Esophagus squamous epithelium (tissue), 4 donors: Measurements from ENCODE around the gene ZNF70.

Experiments
- POLR2A ChIP-seq, 4 donors: fragments of 450-650 bp; IDR thresholded peaks; one replicate each; pipeline ENCODE4 v1.6.1; 2017; ENCODE audit warnings: antibody characterized with exemption in 4 of 4, mild to moderate bottlenecking in 4 of 4, moderate library complexity in 3 of 4
- TF ChIP-seq, protein P1 (sequence below), 6 experiments: fragments of 450-650 bp in 4 of 6; fragments of 200-600 bp in 2 of 6; sonication (generic) in 2 of 6; IDR thresholded peaks; one replicate each; pipeline ENCODE4 v1.5.1; 2016 to 2019; ENCODE audit warnings: antibody characterized with exemption in 6 of 6, mild to moderate bottlenecking in 4 of 6, moderate library complexity in 4 of 6

GRCh38 chr22:23782703-23783102 is 31.8 kb upstream of the ZNF70 start:
- TF ChIP-seq, protein P1, sequence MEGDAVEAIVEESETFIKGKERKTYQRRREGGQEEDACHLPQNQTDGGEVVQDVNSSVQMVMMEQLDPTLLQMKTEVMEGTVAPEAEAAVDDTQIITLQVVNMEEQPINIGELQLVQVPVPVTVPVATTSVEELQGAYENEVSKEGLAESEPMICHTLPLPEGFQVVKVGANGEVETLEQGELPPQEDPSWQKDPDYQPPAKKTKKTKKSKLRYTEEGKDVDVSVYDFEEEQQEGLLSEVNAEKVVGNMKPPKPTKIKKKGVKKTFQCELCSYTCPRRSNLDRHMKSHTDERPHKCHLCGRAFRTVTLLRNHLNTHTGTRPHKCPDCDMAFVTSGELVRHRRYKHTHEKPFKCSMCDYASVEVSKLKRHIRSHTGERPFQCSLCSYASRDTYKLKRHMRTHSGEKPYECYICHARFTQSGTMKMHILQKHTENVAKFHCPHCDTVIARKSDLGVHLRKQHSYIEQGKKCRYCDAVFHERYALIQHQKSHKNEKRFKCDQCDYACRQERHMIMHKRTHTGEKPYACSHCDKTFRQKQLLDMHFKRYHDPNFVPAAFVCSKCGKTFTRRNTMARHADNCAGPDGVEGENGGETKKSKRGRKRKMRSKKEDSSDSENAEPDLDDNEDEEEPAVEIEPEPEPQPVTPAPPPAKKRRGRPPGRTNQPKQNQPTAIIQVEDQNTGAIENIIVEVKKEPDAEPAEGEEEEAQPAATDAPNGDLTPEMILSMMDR (IDR thresholded peaks at IDR 0.05): no peak
- TF ChIP-seq POLR2A (IDR thresholded peaks at IDR 0.05): no peak
